ENCODE measurements around the gene CCDC106. TPM values are rescaled to one million over a fixed set of nuclear protein-coding genes. Genes with fewer than 3 reads are reported as not detected.

The CCDC106 gene
- total RNA-seq, 1 experiment from 2014 or later = 19.9 TPM

GRCh38 chr19:55614711-55615542 lies 33.1 kb upstream of the CCDC106 start:
- H3K4me1 ChIP-seq (ENCODE audit: insufficient read depth, low read length) = no peaks in the 10 kb centered on the region
- peaks cover 2% of the 10 kb centered on the region for H3K27me3 Mint-ChIP-seq (ENCODE audit: low read depth)
- DNase-seq = no peak
- H2BK20ac ChIP-seq (ENCODE audit: low read depth, low read length, poor library complexity, severe bottlenecking) = no peak overlapping the region
- peaks cover 12 to 39% (median 34%) of the 10 kb centered on the region in 3 experiments for H3K36me3 Mint-ChIP-seq (ENCODE audit: insufficient read depth in 1 of 3, low read depth in 3 of 3)
- no peak overlapping the region for H3K9ac ChIP-seq (ENCODE audit: extremely low read depth, insufficient read length, low read length)
- H3T11ph ChIP-seq (ENCODE audit: low read length) = no peak overlapping the region
- no peak for TF ChIP-seq CTCF (conservative IDR thresholded peaks at IDR 0.05)
- no peak overlapping the region for H3K4me3 Mint-ChIP-seq
- no peaks in the 10 kb centered on the region for H4K20me1 ChIP-seq (ENCODE audit: control insufficient read depth, insufficient read depth, insufficient read length)
- peaks cover 0 to 2% of the 10 kb centered on the region in 2 experiments; a peak in 1 of 4 replicates for H3K4me1 Mint-ChIP-seq
- 0 out of 2 replicates have a peak, but pooled peaks cover 1% of the 10 kb centered on the region for H3K79me2 ChIP-seq (ENCODE audit: insufficient read depth, low read length)
- no peak overlapping the region for H2AFZ ChIP-seq (ENCODE audit: low read length)
- H3K14ac ChIP-seq (ENCODE audit: insufficient read depth, low read length) = no peak overlapping the region
- no peak overlapping the region for H3K23ac ChIP-seq (ENCODE audit: insufficient read length, low read depth, low read length)
- no peak overlapping the region for H2BK15ac ChIP-seq (ENCODE audit: low read depth, low read length)
- no peaks in the 10 kb centered on the region for H3K9me3 Mint-ChIP-seq
- no peak overlapping the region for H4K8ac ChIP-seq (replicated peaks; ENCODE audit: insufficient read length, low read depth, low read length)
- H3K18ac ChIP-seq (ENCODE audit: insufficient read length, low read depth, low read length) = no peak overlapping the region
- H3K56ac ChIP-seq (ENCODE audit: insufficient read length, low read depth, low read length) = no peak overlapping the region
- H3K79me1 ChIP-seq (ENCODE audit: insufficient read depth, low read depth, low read length, poor library complexity, severe bottlenecking) = no peaks in the 10 kb centered on the region
- H2BK120ac ChIP-seq (ENCODE audit: low read depth, low read length, poor library complexity, severe bottlenecking) = no peak overlapping the region
- H3K4ac ChIP-seq (ENCODE audit: low read depth, low read length) = no peak overlapping the region
- H4K5ac ChIP-seq (ENCODE audit: insufficient read length, low read depth, low read length) = no peak overlapping the region
- no peak overlapping the region for H2BK12ac ChIP-seq (ENCODE audit: insufficient read length, low read depth, low read length)
- H3K27ac Mint-ChIP-seq = no peak overlapping the region
- no peaks in the 10 kb centered on the region for H3K23me2 ChIP-seq (ENCODE audit: insufficient read length, low read depth, low read length, poor library complexity, severe bottlenecking)
- H3K27me3 ChIP-seq (ENCODE audit: insufficient read depth, low read length) = no peaks in the 10 kb centered on the region
- no peak overlapping the region for H4K91ac ChIP-seq (ENCODE audit: insufficient read length, low read depth, low read length)
- H2AK5ac ChIP-seq (ENCODE audit: insufficient read length, low read length) = no peak overlapping the region
- no peak overlapping the region for H3K27ac ChIP-seq (ENCODE audit: insufficient read length, low read depth, low read length)
- WGBS (ENCODE audit: extremely low coverage, insufficient read length, low lambda C conversion rate) = no CpG with 5 or more reads among the region's 98 CpGs
- no peaks in the 10 kb centered on the region for H3K9me3 ChIP-seq (ENCODE audit: control insufficient read depth, low read depth, low read length)
- H2BK5ac ChIP-seq (ENCODE audit: insufficient read length, low read length) = no peak overlapping the region
- H3K4me2 ChIP-seq (ENCODE audit: insufficient read depth, insufficient read length, low read length) = no peak overlapping the region

Data from H9 (cell line).